A549 (cell line): ENCODE results near the gene DUSP19. TPM values are rescaled to one million over a fixed set of nuclear protein-coding genes. Genes with fewer than 3 reads are reported as not detected.
A peak's percentile ranks its signal among the peaks of the same experiment; 100 is the strongest.

ENCODE experiments used
- ATAC-seq, 2 experiments: fragments of 200-7000 bp in 1 of 2; fragments of >200 bp in 1 of 2; cut with Nextera tagmentation in 1 of 2; cut with Tn5 transposase in 1 of 2; 3 replicates each; pipeline versions ENCODE4 v1.8.0 to v1.9.1; 2018 to 2020; ENCODE audit warnings: mild to moderate bottlenecking in 1 of 2, moderate library complexity in 1 of 2
- CTCF ChIA-PET: fragments of 300-600 bp; sonication (Branson Sonifier 250); formaldehyde crosslinking; extraction: SDS; loops from one replicate; lab custom pipeline; 2021; ENCODE audit warnings: antibody characterized with exemption, inconsistent platforms; lab: Yijun Ruan, JAX
- POLR2A ChIA-PET: fragments of 350-600 bp; formaldehyde crosslinking; extraction: SDS; loops from one replicate; lab custom pipeline; 2021; ENCODE audit warnings: antibody characterized with exemption, inconsistent platforms; lab: Yijun Ruan, JAX
- DNase-seq, 2 experiments: peaks; one replicate each; pipeline versions ENCODE4 v3.0.0 to v3.0.0-alpha.2; 2011 to 2016; ENCODE audit warnings: low read depth in 1 of 2, low spot score in 1 of 2
- FAIRE-seq: peaks from 2 replicates; lab custom pipeline; 2011; peaks lifted over from hg19 to GRCh38; lab: Jason Lieb, UNC
- H3K27ac ChIP-seq, 2 experiments: fragments of >200 bp; sonication (Bioruptor Twin); formaldehyde crosslinking; 3 replicates each; pipeline ENCODE4 v1.5.1; 2016 to 2017
- H3K4me1 ChIP-seq: fragments of >200 bp; sonication (Bioruptor Twin); formaldehyde crosslinking; 3 replicates; pipeline ENCODE4 v1.6.1; 2016
- H3K4me2 ChIP-seq: fragments of >200 bp; sonication (Bioruptor Twin); formaldehyde crosslinking; 3 replicates; pipeline ENCODE4 v1.6.1; 2016
- H3K4me3 ChIP-seq: fragments of >200 bp; sonication (Bioruptor Twin); formaldehyde crosslinking; 3 replicates; pipeline ENCODE4 v1.5.1; 2016
- H3K9me3 ChIP-seq: fragments of >200 bp; sonication (Bioruptor Twin); formaldehyde crosslinking; 3 replicates; pipeline ENCODE4 v1.6.1; 2016
- BHLHE40 ChIP-seq: IDR thresholded peaks from 2 replicates; pipeline ENCODE4 v1.6.1; 2012; ENCODE audit warnings: low read depth, low read length, inconsistent platforms
- CBX8 ChIP-seq: fragments of 200-600 bp; sonication (generic); IDR thresholded peaks from 2 replicates; pipeline ENCODE4 v1.6.1; 2016
- CHD2 ChIP-seq: fragments of 150-350 bp; IDR thresholded peaks from 2 replicates; pipeline ENCODE4 v1.6.1; 2014; ENCODE audit warnings: low read length; ENCODE audit not compliant: partially characterized antibody
- CHD4 ChIP-seq: fragments of 200-600 bp; sonication (generic); IDR thresholded peaks from 2 replicates; pipeline ENCODE4 v1.6.1; 2016; ENCODE audit warnings: antibody characterized with exemption, mild to moderate bottlenecking, borderline replicate concordance
- EHF ChIP-seq: fragments of 250-450 bp; sonication (Bioruptor Pico); IDR thresholded peaks from 2 replicates; pipeline ENCODE4 v1.5.0; 2020; ENCODE audit warnings: mild to moderate bottlenecking
- ESRRA ChIP-seq: fragments of 150-350 bp; IDR thresholded peaks from 2 replicates; pipeline ENCODE4 v1.6.1; 2014; ENCODE audit warnings: mild to moderate bottlenecking, low read length, borderline replicate concordance
- FOXS1 ChIP-seq: fragments of 250-450 bp; sonication (Bioruptor Pico); IDR thresholded peaks from 2 replicates; pipeline ENCODE4 v1.5.0; 2020; ENCODE audit warnings: mild to moderate bottlenecking, moderate library complexity
- GATA3 ChIP-seq: IDR thresholded peaks from 2 replicates; pipeline ENCODE4 v1.6.1; 2012; ENCODE audit warnings: borderline replicate concordance
- HOXA7 ChIP-seq: fragments of 250-450 bp; sonication (Bioruptor Pico); IDR thresholded peaks from 2 replicates; pipeline ENCODE4 v1.5.0; 2020; ENCODE audit warnings: mild to moderate bottlenecking, moderate library complexity
- HOXB13 ChIP-seq: fragments of 250-450 bp; sonication (Bioruptor Pico); IDR thresholded peaks from 2 replicates; pipeline ENCODE4 v1.5.0; 2020; ENCODE audit warnings: low read depth, mild to moderate bottlenecking, moderate library complexity
- JUNB ChIP-seq: fragments of >200 bp; sonication (Bioruptor Twin); formaldehyde crosslinking; IDR thresholded peaks from 2 replicates; pipeline ENCODE4 v1.6.1; 2016
- MAFK ChIP-seq: fragments of 450-650 bp; IDR thresholded peaks from 2 replicates; pipeline ENCODE4 v1.6.1; 2014; ENCODE audit not compliant: partially characterized antibody
- MAZ ChIP-seq: fragments of 150-350 bp; IDR thresholded peaks from 2 replicates; pipeline ENCODE4 v1.6.1; 2014; ENCODE audit warnings: antibody characterized with exemption, low read depth, low read length, borderline replicate concordance
- NFE2L2 ChIP-seq: fragments of 150-350 bp; conservative IDR thresholded peaks from 2 replicates; pipeline ENCODE4 v1.6.1; 2014; ENCODE audit warnings: low read length
- PHF8 ChIP-seq: fragments of 200-600 bp; sonication (generic); IDR thresholded peaks from 2 replicates; pipeline ENCODE4 v1.6.1; 2016; ENCODE audit warnings: low read depth, mild to moderate bottlenecking, antibody characterized with exemption, moderate library complexity, borderline replicate concordance
- POLR2AphosphoS2 ChIP-seq: conservative IDR thresholded peaks from 2 replicates; pipeline ENCODE4 v1.6.1; 2012; ENCODE audit warnings: low read length, improper control_type of control experiment, inconsistent platforms
- RAD21 ChIP-seq, 2 experiments: fragments of >200 bp in 1 of 2; sonication (Bioruptor Twin) in 1 of 2; formaldehyde crosslinking in 1 of 2; IDR thresholded peaks in 1 of 2; conservative IDR thresholded peaks in 1 of 2; 2 replicates in 1 of 2; 3 replicates in 1 of 2; pipeline ENCODE4 v1.6.1; 2012 to 2018; ENCODE audit warnings: inconsistent platforms in 1 of 2
- RARB ChIP-seq: fragments of 250-450 bp; sonication (Bioruptor Pico); IDR thresholded peaks from 2 replicates; pipeline ENCODE4 v1.8.0; 2021; ENCODE audit warnings: mild to moderate bottlenecking, moderate library complexity
- SMC3 ChIP-seq: fragments of >200 bp; sonication (Bioruptor Twin); formaldehyde crosslinking; IDR thresholded peaks from 3 replicates; pipeline ENCODE4 v1.6.1; 2018; ENCODE audit warnings: inconsistent platforms
- ZC3H11A ChIP-seq: fragments of 450-650 bp; IDR thresholded peaks from 2 replicates; pipeline ENCODE4 v1.6.1; 2014; ENCODE audit warnings: antibody characterized with exemption, mild to moderate bottlenecking
- ZSCAN20 ChIP-seq: fragments of 250-450 bp; sonication (Bioruptor Pico); IDR thresholded peaks from 2 replicates; pipeline ENCODE4 v1.8.0; 2022; ENCODE audit warnings: mild to moderate bottlenecking, moderate library complexity
- WGBS: methylation state at CpG from one replicate; pipeline ENCODE4 v1.1.6; 2017; ENCODE audit errors: missing lambda C conversion rate; 5-methylcytosine and 5-hydroxymethylcytosine counted together
- polyA plus RNA-seq, 4 experiments: library from polyadenylated mRNA; depleted of rRNA in 3 of 4; stranded (reverse); fragments of >200 nt; fragmentation: RNase III in 1 of 4; extraction: RNeasy Plus Mini Kit Qiagen cat#74134 plus additional on column Dnase treatment in 1 of 4; gene quantifications; 2 replicates in 3 of 4; 3 replicates in 1 of 4; pipeline ENCODE4 v1.2.3, GENCODE V29; 2011 to 2017
- TF ChIP-seq, protein P1 (sequence below): IDR thresholded peaks from 2 replicates; pipeline ENCODE4 v1.6.1; 2012
- TF ChIP-seq, protein P2 (sequence below): fragments of 200-600 bp; sonication (generic); IDR thresholded peaks from 2 replicates; pipeline ENCODE4 v1.6.1; 2016; ENCODE audit warnings: antibody characterized with exemption, mild to moderate bottlenecking, moderate library complexity
- TF ChIP-seq, protein P3 (sequence below): fragments of >200 bp; sonication (Bioruptor Twin); formaldehyde crosslinking; IDR thresholded peaks from 2 replicates; pipeline ENCODE4 v1.6.1; 2016
- TF ChIP-seq, protein P4 (sequence below): IDR thresholded peaks from 2 replicates; pipeline ENCODE4 v1.6.1; 2012

DUSP19 gene
- polyA plus RNA-seq, 2 of the 4 experiments (the other 2 are of a cell fraction): 1.2 to 4.4 TPM

DNA sequence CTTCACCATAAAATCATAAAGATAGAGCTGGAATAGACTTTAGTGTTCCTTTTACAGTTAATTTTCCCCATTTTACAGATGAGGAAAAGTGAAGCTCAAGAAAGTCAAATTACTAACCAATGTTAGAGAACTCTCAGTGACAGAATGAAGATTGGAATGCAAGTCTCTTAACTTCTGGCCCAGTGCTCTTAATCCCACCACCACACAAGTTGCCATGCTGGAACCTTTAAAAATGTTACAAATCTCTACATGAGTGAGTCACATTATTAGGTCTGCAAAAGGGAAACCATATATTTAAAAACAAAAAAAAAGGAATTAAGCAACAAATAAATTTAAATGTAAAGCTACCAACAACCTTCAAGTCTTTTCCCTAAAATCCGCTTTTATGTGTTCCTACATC is 43.7 kb upstream of the DUSP19 start:
- H3K9me3 ChIP-seq: no peaks in the 10 kb centered on the region
- H3K4me3 ChIP-seq: no peak overlapping the region; the same call in 2 of the 3 replicates
- TF ChIP-seq HOXA7 (CRISPR knock-in tag) (no peak), POLR2AphosphoS2 (no peak), FOXS1 (no peak), HOXB13 (no peak), MAFK (no peak), EHF (CRISPR knock-in tag) (no peak), MAZ (no peak), NFE2L2 (no peak), CBX8 (no peak), CHD4 (no peak), RARB (CRISPR knock-in tag) (no peak), RAD21 (conservative IDR thresholded peaks at IDR 0.05 in 1 of 2, IDR thresholded peaks at IDR 0.05 in 1 of 2) (no peak), ZSCAN20 (CRISPR knock-in tag) (no peak), CHD2 (no peak), JUNB (no peak), GATA3 (no peak)
- TF ChIP-seq, protein P1, sequence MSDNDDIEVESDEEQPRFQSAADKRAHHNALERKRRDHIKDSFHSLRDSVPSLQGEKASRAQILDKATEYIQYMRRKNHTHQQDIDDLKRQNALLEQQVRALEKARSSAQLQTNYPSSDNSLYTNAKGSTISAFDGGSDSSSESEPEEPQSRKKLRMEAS: no peak
- TF ChIP-seq, protein P2, sequence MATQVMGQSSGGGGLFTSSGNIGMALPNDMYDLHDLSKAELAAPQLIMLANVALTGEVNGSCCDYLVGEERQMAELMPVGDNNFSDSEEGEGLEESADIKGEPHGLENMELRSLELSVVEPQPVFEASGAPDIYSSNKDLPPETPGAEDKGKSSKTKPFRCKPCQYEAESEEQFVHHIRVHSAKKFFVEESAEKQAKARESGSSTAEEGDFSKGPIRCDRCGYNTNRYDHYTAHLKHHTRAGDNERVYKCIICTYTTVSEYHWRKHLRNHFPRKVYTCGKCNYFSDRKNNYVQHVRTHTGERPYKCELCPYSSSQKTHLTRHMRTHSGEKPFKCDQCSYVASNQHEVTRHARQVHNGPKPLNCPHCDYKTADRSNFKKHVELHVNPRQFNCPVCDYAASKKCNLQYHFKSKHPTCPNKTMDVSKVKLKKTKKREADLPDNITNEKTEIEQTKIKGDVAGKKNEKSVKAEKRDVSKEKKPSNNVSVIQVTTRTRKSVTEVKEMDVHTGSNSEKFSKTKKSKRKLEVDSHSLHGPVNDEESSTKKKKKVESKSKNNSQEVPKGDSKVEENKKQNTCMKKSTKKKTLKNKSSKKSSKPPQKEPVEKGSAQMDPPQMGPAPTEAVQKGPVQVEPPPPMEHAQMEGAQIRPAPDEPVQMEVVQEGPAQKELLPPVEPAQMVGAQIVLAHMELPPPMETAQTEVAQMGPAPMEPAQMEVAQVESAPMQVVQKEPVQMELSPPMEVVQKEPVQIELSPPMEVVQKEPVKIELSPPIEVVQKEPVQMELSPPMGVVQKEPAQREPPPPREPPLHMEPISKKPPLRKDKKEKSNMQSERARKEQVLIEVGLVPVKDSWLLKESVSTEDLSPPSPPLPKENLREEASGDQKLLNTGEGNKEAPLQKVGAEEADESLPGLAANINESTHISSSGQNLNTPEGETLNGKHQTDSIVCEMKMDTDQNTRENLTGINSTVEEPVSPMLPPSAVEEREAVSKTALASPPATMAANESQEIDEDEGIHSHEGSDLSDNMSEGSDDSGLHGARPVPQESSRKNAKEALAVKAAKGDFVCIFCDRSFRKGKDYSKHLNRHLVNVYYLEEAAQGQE: no peak
- TF ChIP-seq, protein P3, sequence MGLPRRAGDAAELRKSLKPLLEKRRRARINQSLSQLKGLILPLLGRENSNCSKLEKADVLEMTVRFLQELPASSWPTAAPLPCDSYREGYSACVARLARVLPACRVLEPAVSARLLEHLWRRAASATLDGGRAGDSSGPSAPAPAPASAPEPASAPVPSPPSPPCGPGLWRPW: no peak
- TF ChIP-seq, protein P4, sequence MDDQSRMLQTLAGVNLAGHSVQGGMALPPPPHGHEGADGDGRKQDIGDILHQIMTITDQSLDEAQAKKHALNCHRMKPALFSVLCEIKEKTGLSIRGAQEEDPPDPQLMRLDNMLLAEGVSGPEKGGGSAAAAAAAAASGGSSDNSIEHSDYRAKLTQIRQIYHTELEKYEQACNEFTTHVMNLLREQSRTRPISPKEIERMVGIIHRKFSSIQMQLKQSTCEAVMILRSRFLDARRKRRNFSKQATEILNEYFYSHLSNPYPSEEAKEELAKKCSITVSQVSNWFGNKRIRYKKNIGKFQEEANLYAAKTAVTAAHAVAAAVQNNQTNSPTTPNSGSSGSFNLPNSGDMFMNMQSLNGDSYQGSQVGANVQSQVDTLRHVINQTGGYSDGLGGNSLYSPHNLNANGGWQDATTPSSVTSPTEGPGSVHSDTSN: no peak
- H3K4me1 ChIP-seq: peaks cover 67% of the 10 kb centered on the region
- H3K27ac ChIP-seq: no peak overlapping the region
- WGBS: 95% methylated on average over 1 of the region's 1 CpG
- FAIRE-seq (no peak), DNase-seq (no peak), ATAC-seq (no peak)
- CTCF ChIA-PET: no interaction called here
- POLR2A ChIA-PET: no interaction called here
- peak overlapping the region; percentile 97 for H3K4me2 ChIP-seq

DNA sequence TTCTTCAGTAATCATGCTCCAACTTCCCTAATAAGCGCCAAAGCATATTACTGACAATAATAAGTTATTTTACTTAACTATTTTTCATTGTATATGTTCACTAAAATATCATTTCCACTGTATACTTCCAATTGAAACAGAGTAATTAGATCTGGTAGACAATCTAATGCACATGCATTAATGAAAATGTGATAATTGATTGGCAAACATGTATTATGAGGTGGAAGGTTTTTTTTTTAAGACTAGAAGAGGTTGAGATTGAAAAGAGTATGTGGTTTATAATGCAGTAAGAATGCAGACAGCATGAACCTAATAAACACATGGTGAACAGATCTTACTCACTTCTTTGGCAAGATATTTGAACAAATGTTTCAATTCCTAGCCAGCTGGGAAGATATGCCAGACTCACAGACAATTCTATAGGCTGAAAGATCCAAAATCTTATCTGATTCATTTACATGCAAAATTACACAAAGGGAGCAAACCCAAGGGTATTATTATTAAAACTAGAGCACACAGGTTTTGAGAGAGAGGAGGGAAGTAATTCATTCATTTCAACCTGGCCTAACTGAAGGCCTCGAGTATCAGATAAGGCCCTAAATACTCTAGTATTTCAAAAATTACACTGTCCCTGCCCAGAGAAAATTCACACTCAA is 43.1 kb upstream of the DUSP19 start:
- ChIA-PET POLR2A (no interaction called here), CTCF (no interaction called here)
- 52% methylated on average over 2 of the region's 2 CpGs for WGBS
- Histone ChIP-seq H3K4me2 (peak overlapping the region; percentile 97), H3K4me1 (peaks cover 63% of the 10 kb centered on the region), H3K4me3 (peak overlapping the region; percentile 92; the same call in 2 of the 3 replicates), H3K27ac (peak overlapping the region; percentile 16 to 42; a peak in 3 of 6 replicates), H3K9me3 (no peaks in the 10 kb centered on the region)
- no peak for ATAC-seq
- no peak for FAIRE-seq
- DNase-seq: peak in 1 of 2 experiments; percentile 2
- TF ChIP-seq BHLHE40 (no peak), PHF8 (no peak), ESRRA (no peak), POLR2AphosphoS2 (no peak), SMC3 (no peak), ZC3H11A (no peak), RAD21 (conservative IDR thresholded peaks at IDR 0.05 in 1 of 2, IDR thresholded peaks at IDR 0.05 in 1 of 2) (no peak)
- TF ChIP-seq, protein P2: no peak
